GM19455 (cell line): Measurements from ENCODE around the gene THADA.
"Not testable (repeated sequence)": the region's sequence is repeated elsewhere in the genome, so short reads cannot be mapped to it uniquely, and the experiment has no call there.

ENCODE experiments used
- ATAC-seq: cut with Tn5 transposase; IDR thresholded peaks from one replicate; pipeline ENCODE4 v1.9.1; 2021; ENCODE audit not compliant: unreplicated experiment

THADA gene

DNA sequence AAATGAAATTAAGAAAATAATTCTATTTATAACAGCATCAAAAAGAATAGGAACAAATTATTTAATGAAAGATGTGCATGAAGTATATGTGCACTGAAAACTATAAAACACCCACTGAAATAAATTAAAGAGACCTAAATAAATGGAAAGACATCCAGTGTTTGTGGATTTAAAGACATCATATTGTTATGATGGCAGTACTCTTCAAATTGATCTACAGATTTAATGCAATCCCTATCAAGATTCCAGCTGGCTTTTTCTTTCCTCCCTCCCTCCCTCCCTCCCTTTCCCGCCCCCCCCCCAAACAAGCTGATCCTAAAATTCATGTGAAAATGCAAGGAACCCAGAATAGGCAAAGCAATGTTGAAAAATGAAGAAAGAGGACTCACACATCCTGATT lies 285.9 kb downstream of the THADA start:
- ATAC-seq, result no peak

- ATAC-seq, result no peak
Observed at GRCh38 chr2:43307973-43308372, 287.9 kb downstream of the THADA start.

- no peak for ATAC-seq
Observed at GRCh38 chr2:43307046-43307445, 288.8 kb downstream of the THADA start.

- ATAC-seq, result no peak
Observed at GRCh38 chr2:43306197-43306596, 289.6 kb downstream of the THADA start.

DNA sequence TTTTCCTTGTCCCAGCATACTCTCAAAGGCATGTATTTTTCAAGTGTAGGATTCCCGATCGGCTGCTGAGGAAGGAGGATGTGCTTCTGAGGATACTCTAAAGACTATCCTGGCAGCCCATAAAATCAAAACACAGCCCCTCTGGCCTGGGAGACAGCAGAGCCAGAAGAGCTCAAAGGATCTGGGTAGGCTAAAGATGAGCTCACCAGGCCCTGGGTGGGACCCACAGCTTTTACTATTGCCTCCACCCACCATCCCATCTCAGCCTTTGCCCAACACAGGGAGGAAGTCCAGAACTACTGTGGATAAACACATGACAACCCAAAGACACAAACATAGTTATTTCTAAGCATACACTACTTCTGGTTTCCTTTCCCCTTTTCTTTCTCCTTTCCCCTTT lies 290.3 kb downstream of the THADA start:
- ATAC-seq, result no peak

DNA sequence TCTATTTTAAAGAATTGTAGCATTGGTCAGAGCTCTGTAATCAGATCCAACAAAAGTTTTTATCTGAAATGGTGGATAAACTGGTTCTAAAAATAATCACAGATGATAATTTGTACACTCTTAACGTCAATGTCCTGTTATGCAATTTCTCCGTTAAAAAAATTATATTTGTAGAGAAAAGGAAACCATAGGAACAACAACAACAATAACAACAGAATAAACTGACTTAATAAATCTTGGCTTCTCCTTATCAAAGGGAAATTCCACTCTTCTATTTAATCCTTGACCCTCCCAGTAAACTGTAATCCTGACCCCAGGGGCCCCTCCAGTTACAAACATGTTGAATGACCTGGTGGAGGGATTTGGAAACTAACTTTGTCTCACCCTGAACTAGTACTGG lies 290.8 kb downstream of the THADA start:
- ATAC-seq, result no peak

DNA sequence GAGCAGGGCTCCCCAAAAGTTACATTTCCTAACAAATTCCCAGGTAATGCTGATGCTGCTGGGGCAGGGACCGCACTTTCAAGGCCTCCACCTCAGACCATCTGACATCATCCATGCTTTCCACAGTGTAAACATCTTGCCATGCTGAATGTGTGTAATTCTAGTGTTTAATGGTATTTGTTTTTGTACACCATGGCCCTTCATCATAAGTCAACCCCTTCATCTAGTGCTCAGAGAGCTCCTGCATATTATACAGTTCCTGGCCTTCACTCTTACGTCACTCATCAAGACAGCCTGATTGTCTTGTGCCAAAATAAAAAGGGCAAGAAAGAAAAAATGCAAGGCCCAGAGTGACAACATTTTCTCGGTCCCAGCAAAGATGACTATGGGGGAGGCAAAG lies 291.9 kb downstream of the THADA start:
- ATAC-seq, result no peak

DNA sequence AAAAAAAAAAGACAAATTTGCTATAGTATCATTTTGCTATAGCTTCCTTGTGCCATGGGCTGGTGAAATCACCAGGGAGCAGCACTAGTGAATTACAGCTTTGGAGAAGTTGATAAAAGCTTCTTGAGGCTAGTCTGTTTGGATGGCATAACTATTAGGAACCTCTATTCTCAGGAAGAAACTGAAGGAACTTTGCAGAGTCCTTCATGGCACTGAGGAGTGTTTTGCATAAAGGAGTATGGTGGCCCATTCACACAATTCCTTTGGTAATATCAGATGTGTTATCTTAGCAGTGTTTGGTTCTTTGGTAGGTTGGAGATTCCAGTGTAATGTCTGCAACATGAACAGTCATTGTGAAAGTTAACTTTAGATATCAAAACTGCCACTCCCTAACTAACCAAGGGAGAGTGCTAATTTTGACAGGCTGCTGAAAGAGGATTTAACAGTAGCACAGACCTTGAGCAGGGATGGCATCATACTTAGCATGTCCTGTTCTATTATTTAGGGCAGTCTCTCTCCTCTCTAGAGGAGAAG lies 292.8 kb downstream of the THADA start:
- ATAC-seq, result no peak

DNA sequence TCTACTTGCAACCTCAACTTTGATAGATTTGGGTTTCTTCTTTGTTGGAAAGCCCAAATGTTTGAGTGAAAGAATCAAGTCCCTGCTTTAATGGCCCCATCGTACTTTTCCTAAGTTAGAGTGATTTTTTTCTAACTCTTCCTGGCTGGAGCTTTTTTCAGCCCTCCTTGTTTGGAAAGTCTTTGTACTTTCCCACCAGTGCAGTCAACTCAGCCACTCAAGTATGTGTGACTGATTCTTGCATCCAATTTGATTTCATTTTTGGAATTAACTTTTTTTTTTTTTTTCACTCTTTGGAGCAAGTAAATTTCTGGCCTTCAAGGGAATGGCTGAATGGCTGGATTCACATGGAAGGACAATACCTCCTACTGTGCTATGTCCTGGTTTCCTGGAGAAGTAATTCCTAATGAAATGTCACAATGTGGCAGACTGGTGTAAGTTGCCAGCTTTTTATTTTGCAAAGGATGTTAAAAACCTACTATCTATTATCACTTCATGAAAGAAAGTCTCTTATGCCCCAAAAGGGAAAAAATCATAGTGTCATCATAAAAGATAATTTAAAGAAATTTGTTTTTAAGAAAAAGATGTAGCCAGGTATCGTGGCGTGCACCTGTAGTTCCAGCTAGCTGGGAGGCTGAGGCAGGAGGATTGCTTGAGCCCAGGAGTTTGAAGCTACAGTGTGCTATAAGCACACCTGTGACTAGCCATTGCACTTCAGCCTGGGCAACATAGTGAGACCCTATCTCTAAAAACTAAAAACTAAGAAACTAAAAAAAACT lies 293.5 kb downstream of the THADA start:
- no peak for ATAC-seq

GRCh38 chr2:43300781-43301583 lies 294.9 kb downstream of the THADA start:
- no peak for ATAC-seq

DNA sequence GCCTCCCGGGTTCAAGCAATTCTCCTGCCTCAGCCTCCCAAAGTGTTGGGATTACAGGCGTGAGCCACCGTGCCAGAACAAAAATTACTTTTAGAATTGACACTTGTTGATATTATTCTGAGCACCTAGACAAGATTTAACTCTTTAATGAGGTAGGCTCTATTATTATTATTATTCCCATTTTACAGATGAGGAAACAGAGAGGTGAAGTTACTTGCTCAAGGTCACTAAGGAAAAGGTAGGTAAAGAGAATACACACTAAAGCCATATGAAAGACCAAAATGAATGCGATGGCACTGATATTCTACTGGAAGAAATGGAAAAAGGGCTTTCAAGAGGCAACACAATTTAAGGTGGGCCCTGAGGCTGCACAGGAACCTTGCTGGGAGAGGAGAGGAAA lies 295.6 kb downstream of the THADA start:
- no peak for ATAC-seq

DNA sequence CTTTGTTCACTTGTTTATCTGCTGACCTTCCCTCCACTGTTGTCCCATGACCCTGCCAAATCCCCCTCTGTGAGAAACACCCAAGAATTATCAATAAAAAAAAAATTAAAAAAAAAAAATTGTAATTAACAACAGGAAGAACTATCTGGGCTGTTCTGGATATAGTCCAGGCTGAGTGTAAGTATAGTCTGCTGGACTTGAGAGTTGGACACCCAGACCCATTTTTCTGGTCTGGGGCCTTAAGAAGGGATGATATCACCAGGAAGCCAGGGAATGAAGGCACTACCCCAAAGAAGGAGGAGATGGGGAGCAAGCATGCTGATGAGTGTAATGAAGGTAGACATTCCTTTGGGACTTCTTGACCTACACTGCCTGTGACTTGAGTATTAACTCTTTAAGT lies 297.3 kb downstream of the THADA start:
- no peak for ATAC-seq

- ATAC-seq, result not testable (repeated sequence)
Observed at GRCh38 chr2:43297740-43298139, 298.1 kb downstream of the THADA start.

DNA sequence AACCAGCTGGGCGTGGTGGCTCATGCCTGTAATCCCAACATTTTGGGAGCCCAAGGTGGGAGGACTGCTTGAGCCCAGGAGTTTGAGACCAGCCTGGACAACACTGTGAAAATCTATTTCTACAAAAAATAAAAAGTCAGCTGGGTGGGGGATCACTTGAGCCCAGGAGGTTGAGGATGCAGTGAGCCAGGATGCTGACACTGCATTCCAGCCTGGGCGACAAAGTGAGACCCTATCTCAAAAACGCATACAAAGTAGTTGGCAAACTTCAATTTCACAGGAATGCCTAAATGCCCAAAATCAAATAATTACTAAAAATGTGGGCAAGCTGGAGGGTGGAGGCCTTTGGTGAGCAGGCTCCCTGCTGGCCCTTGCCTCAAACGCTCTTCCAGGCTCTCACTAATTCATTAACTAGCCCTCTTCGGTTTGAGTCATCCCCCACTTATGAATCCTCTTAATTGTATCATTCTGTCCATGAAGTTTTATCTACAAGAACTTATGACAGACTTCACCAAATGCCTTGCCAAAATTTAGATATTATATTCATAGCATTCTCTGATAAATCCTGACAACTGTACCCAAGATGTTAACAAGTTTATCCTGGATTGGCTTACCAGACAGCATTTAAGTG lies 300.8 kb downstream of the THADA start:
- ATAC-seq, result no peak

GRCh38 chr2:43293744-43294695 lies 301.8 kb downstream of the THADA start:
- peak; percentile 100 for ATAC-seq

DNA sequence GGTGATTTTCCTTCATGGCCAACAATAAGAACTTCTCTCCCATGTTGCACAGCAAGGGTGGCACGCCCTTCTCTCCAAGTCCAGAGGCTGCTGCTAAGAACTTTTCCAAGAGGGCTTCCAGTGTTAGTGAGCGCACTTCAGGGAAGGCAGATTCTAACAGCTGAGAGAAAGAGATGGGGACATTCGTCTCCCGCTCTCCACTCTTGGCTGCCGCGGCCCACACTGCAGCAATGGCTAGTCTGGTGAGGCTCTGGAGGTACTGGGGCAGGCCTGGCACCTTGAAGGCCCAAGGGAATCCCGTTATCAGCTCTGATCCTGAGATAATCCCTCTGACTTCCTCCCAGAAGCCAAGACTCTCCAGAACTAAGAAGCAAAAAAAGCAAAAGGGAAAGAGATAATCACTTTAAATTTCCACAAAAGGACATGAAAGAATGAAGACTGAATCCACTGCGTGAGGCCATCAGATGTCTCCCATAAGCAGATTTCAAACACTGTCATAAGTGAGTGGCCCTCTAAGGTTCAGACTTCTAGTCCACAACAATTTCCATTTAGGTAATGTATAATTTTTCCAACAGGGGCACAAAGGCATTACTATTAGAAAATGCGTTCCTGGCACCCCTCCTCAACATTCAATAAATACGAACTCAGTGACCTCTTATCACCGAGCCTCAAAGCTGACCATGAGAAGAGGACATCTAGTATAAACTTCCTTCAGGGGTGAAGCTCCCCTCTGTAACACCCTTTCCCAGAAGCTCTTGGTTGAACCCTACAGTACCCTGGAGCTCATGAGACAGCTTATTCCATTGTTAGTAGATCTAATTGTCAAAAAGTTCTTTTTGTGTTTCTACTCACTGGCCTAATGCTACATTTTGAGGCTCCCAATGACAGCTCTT lies 302.7 kb downstream of the THADA start:
- no peak for ATAC-seq

DNA sequence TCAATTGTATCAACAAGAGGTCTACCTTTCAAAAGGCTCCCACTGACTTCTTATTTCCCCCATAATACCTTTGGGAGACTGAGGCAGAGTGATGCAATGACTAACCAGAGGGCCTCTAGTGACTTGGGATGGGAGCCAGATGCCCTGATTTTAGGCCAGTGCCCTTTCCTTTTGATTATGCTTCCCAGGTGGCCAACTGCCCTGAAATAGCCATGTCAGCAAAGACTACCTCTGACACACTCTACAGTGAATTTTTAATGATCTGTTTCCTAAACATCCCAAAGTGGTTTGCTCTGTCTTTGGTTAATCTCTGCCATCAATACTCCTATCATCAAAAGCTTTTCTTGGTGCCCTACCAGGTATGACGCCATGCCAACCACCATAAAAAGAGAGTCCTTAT lies 303.5 kb downstream of the THADA start:
- no peak for ATAC-seq

DNA sequence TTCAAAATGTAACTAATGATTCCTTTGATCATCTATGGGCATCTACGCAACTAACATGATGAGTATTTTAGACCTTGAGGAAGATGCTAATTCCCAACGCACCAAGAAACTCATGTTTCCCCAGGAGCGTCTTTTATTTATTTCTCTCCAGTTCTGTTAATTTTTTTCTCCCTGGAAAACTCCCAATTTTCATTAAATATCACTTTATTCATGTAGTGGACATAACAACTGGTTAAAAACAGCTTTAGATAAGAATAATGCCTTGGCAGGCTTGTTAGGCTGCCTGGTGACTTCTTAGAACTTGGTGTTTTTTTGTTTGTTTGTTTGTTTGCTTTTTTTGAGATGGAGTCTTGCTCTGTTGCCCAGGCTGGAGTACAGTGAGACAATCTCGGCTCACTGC lies 306.5 kb downstream of the THADA start:
- no peak for ATAC-seq
